Measurements from ENCODE around the gene UPF2. TPM values are rescaled to one million over a fixed set of nuclear protein-coding genes. Genes with fewer than 3 reads are reported as not detected.

Gene UPF2
- total RNA-seq, 1 experiment from 2014 or later = 30.6 TPM

- Histone ChIP-seq H3K9me3 (ENCODE audit: low read depth, low read length, poor library complexity, severe bottlenecking) (no peaks in the 10 kb centered on the region), H3K4me1 (ENCODE audit: insufficient read depth, low read length, poor library complexity, severe bottlenecking) (peaks cover 33% of the 10 kb centered on the region), H3K36me3 (ENCODE audit: insufficient read depth, low read length, poor library complexity, severe bottlenecking) (peaks cover 24% of the 10 kb centered on the region), H3K27ac (ENCODE audit: low read depth, low read length, poor library complexity, severe bottlenecking) (peak overlapping the region; percentile 60), H3K27me3 (replicated peaks; ENCODE audit: insufficient read depth, low read depth, low read length, poor library complexity) (no peaks in the 10 kb centered on the region), H3K4me3 (ENCODE audit: low read depth, low read length, poor library complexity, severe bottlenecking) (no peak overlapping the region)
- no peak for DNase-seq (ENCODE audit: low spot score)
- intact Hi-C loops (cut with micrococcal nuclease; ENCODE audit: unreplicated experiment) = loop anchor here (10.0 kb wide), 1 partner anchor 84 kb away; no protein-coding TSS in a partner anchor
- TF ChIP-seq EZH2 (IDR thresholded peaks at IDR 0.05; ENCODE audit: borderline replicate concordance, low read depth, low read length, poor library complexity, severe bottlenecking) (no peak), CTCF (conservative IDR thresholded peaks at IDR 0.05; ENCODE audit: low read depth, low read length) (no peak)
- ChIA-PET CTCF (interaction anchor here (1.0 kb wide), 1 partner anchor 107 kb away, joined by 3 read pairs; no protein-coding TSS in a partner anchor), POLR2A (ENCODE audit: low non-redundant PET) (no interaction called here)
- no TSS peak for BruUV-seq (replicated peaks)
These were observed 163.8 kb downstream of the UPF2 start for GRCh38 chr10:11878776-11879175.

GRCh38 chr10:11877591-11877905 is 165.1 kb downstream of the UPF2 start:
- CTCF ChIA-PET = interaction anchor here (0.5 kb wide), 1 partner anchor 17 kb away, joined by 5 read pairs; no protein-coding TSS in a partner anchor
- H3K9me3 ChIP-seq (ENCODE audit: low read depth, low read length, poor library complexity, severe bottlenecking) = no peaks in the 10 kb centered on the region
- no peak overlapping the region for H3K4me3 ChIP-seq (ENCODE audit: low read depth, low read length, poor library complexity, severe bottlenecking)
- no peaks in the 10 kb centered on the region for H3K27me3 ChIP-seq (replicated peaks; ENCODE audit: insufficient read depth, low read depth, low read length, poor library complexity)
- peaks cover 12% of the 10 kb centered on the region for H3K36me3 ChIP-seq (ENCODE audit: insufficient read depth, low read length, poor library complexity, severe bottlenecking)
- peak overlapping the region; percentile 73 for H3K27ac ChIP-seq (ENCODE audit: low read depth, low read length, poor library complexity, severe bottlenecking)
- intact Hi-C loops (cut with micrococcal nuclease; ENCODE audit: unreplicated experiment) = loop anchor here (10.0 kb wide), 1 partner anchor 83 kb away; no protein-coding TSS in a partner anchor
- DNase-seq (ENCODE audit: low spot score) = no peak
- TF ChIP-seq EZH2 (IDR thresholded peaks at IDR 0.05; ENCODE audit: borderline replicate concordance, low read depth, low read length, poor library complexity, severe bottlenecking) (no peak), CTCF (conservative IDR thresholded peaks at IDR 0.05; ENCODE audit: low read depth, low read length) (no peak)
- peaks cover 33% of the 10 kb centered on the region for H3K4me1 ChIP-seq (ENCODE audit: insufficient read depth, low read length, poor library complexity, severe bottlenecking)
- POLR2A ChIA-PET (ENCODE audit: low non-redundant PET) = no interaction called here
- BruUV-seq (replicated peaks) = no TSS peak

- Histone ChIP-seq H3K27ac (ENCODE audit: low read depth, low read length, poor library complexity, severe bottlenecking) (peak overlapping the region; percentile 73), H3K27me3 (replicated peaks; ENCODE audit: insufficient read depth, low read depth, low read length, poor library complexity) (no peaks in the 10 kb centered on the region), H3K4me1 (ENCODE audit: insufficient read depth, low read length, poor library complexity, severe bottlenecking) (peaks cover 34% of the 10 kb centered on the region), H3K9me3 (ENCODE audit: low read depth, low read length, poor library complexity, severe bottlenecking) (no peaks in the 10 kb centered on the region), H3K4me3 (ENCODE audit: low read depth, low read length, poor library complexity, severe bottlenecking) (no peak overlapping the region), H3K36me3 (ENCODE audit: insufficient read depth, low read length, poor library complexity, severe bottlenecking) (peaks cover 8% of the 10 kb centered on the region)
- intact Hi-C loops (cut with micrococcal nuclease; ENCODE audit: unreplicated experiment) = loop anchor here (10.0 kb wide), 1 partner anchor 82 kb away; no protein-coding TSS in a partner anchor
- ChIA-PET CTCF (interaction anchor here (0.5 kb wide), 1 partner anchor 17 kb away, joined by 5 read pairs; no protein-coding TSS in a partner anchor), POLR2A (ENCODE audit: low non-redundant PET) (no interaction called here)
- no peak for TF ChIP-seq CTCF (conservative IDR thresholded peaks at IDR 0.05; ENCODE audit: low read depth, low read length)
- TF ChIP-seq EZH2 (IDR thresholded peaks at IDR 0.05; ENCODE audit: borderline replicate concordance, low read depth, low read length, poor library complexity, severe bottlenecking) = no peak
- no peak for DNase-seq (ENCODE audit: low spot score)
- no TSS peak for BruUV-seq (replicated peaks)
These were observed 165.6 kb downstream of the UPF2 start for GRCh38 chr10:11876805-11877590.

Data from A673 (cell line).